GM21576 (cell line): ENCODE results near the gene APBB1.
A peak's percentile ranks its signal among the peaks of the same experiment; 100 is the strongest.

Source experiments
- ATAC-seq: cut with Tn5 transposase; IDR thresholded peaks from one replicate; pipeline ENCODE4 v1.9.1; 2021; ENCODE audit warnings: mild to moderate bottlenecking, moderate library complexity; ENCODE audit not compliant: unreplicated experiment

The APBB1 gene

DNA sequence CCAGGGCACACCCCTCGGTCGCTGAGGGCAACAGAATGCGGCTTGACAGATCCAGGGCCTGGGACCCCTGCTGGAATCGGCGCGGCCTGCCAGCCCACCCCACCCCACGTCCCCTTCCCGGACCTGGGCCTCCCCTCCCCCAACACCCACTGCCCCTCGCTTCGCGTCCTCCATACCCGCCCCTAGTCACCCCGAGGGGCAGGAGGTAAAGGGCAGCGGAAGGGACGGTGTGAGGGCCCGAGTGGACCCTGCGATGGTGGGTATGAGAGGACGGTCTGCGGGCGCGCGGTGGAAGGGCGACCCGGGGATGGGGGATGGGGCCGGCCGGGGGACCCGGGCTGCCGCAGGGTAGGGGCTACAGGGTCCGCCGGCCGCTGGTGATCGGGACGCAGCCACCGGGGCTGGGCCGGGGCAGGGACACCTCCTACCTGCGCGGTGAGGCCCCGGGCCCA is 311 bp downstream of the APBB1 start:
- no peak for ATAC-seq

DNA sequence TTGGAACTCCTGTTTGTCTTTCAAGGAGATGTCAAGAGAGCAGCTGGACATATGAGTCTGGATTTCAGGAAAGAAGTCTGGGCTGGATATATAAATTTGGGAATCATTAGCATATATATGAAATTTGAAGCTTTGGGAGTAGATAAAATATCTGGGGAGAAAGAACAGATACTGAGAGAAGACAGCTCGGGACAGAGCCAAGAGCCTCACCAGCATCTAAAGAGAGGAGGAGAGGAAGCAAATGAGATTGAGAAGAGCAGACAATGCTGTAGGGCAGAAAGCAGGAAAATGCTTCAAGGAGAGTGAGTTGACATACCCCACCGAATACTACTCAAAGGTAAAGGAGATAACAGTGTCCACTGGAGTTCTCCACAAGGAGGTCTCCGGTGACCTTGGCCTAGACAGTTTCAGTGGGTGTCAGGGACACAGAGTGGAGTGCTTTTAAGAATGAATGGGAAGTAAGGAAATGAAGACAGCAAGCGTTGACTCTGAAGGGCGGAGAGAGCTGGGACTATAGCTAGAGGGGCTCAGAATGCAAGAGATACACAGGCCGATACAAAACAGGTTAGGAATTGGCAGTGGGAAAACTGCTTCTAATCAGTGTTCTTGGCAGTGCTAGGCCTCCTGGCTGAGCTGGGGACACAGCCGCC is 862 bp downstream of the APBB1 start:
- no peak for ATAC-seq

DNA sequence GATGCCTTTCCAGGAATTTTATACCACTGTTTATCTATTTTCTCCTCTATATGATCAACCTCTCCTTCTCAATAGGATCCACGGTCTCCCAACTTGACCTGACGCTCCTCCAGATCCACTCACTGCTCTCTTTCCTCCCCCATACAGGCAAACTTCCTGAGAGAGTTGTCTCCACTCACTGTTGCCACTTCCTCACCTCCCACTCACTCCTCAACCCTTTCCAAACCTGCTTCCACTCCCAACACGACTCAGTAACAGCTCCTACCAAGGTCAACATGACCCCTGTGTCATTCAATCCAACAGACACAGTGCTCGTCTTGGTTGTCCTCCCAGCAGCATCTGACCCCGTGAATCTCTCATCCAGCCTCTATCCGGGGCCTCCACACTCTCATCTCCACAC is 3.1 kb downstream of the APBB1 start:
- no peak for ATAC-seq

DNA sequence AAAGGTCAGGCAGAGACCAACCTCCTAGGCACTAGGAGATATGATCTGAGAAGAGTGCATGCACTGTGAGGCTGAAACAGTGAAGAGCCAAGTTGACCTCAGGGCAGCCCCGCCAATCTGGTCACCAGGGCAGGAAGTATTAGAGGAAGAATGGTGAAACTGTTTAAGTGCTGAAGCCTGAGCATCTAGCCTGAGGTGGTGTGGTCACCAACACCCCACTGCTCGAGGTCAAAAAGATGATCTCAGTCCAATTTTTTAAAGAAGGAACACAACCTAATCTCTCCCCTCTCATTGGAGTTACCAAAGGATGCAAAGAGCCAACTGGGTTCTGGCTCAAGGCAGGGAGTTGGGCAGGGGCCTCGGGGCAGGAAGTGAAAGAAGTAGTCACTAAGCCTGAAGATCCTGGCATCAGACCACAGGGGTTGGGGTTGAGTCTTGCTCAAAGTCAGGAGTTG is 4.0 kb downstream of the APBB1 start:
- ATAC-seq, result peak; percentile 55

DNA sequence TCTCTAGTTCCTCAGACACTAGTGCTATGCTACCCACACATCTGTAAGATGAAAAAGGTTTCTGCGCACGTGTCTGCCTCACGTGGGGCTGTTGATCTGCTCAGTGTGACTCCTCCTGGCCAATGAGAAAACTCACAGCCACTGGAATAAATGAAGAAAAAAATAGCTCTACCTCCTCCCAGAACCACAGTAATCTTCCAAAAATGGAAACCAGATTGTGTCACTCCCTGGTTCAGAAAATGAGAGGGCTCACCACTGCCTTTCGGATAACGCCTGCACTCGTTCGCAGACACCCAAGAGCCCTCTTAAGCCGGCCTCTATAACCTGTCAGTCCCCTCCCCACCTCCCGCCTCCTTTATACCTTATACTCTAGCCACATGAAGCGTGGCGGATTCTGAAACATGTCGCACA is 5.1 kb downstream of the APBB1 start:
- ATAC-seq, result no peak

DNA sequence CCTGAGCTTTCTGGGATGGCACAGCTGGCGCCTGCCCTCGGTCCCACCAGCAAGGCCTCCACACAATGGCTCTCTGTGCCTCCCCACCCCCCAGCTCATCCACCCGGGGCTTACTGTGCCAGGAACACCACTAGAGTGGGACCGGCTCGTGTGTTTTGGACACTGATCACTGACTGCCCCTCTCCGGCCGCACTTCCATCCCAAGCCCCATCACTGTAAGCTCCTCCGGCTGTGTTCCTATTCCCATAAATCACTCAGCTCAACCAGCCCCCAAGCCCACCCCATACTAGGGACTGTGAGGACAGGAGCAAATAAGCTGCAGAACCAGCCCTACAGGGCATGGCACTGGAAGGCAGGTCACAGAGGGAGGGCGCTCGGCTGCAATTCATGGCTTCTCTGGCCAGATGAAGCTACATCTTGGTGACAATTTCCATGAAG is 7.3 kb downstream of the APBB1 start:
- no peak for ATAC-seq

DNA sequence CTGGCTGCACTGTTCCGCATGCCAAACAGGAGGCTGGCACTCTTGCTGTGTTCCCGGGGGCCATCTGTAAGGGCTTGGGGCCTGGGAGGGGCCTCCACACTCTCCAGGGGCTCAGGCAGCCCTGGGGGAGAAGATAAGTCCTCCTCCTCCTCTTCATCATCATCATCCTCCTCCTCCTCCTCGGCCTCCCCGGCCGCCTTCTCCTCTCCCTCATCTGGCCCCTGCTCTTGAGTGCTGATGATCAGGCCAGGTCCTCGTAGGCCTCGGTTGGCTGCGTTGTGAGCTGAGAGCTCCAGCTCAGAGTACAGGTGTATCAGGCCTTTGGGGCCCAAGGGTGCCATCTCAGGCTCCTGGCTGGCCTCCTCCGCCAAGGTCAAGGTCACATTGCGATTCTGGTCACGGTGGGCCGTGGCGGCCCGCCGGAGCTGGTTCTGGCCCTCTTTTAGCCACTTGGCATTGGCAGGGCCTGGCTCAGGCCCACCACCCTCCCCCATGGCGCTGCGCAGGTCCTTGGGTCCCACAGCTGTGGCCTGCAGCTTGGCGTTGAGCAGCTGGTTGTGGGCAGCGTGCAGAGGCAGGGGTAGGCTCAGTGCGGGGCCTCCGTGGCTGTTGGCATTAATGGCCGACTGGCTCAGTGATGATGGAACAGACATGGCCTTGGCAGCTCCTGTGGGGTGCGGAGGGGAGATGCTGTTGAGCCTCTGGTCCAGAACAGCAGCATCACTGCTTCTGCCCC is 8.0 kb downstream of the APBB1 start:
- no peak for ATAC-seq

DNA sequence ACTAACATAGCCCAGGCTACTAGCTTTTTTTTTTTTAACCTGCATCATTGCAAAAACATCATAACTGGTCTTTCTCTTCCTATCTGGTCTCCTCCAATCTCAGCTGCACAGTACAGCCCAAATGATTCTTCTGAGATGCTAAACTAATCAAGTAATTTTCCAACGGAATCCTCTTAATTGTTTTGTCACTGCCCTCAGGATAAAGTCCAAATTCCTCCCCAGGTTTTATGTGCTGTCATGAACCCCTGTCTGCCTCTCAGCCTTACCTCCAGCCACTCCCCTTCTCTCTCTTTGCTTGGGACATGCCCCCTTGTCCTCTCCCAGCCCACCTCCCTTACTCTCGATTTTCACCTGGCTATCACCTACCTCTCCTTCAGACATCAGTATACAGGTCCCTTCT is 12.5 kb downstream of the APBB1 start:
- ATAC-seq, result no peak

DNA sequence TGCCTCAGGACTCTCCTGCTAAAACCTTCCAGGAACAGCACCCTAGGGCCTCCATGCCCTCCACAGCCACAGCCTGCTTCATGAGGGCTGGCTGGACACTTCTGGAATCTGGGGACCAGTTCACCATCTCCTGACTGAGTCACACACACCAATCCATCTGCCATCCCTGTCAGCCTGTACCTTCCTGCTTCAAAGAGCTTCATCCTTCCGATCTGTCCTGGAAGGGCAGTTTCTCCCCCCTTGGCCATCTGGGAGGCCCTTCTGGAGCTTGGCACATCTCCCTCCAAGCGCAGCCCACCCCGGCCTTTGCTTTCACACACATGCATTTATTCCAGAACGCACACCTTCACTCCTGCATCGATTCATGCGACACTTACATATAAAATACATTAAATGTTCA is 13.0 kb downstream of the APBB1 start:
- no peak for ATAC-seq

DNA sequence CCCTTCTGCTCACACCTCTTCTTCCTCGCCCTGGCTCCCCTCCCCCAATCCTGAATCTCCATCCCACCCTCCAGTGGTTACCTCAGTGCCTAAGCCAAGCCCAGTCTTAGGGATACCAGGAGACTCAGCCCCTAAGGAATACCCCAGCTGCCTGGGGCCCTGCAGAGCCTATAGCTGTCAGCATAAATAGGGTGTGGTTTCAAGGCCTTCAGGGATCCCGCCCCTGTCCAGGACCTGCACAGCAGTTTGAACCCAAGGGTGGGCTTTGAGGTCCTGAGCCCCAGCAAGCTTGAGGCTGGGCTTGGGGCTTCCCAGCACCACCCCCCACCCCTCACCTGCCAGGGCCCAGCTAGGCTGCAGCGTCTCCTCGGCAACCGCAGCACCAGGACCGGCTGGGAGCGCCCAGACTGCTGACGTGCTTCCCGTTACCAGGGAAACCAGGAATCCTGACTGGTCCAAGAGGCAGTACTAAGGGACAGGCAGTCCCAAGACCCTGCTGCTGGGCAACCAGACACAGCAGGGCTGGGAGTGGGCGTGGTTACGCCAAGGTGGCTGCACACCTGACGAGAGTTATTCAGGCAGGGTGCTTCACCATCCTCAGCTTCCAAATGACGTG is 13.7 kb downstream of the APBB1 start:
- ATAC-seq, result no peak

DNA sequence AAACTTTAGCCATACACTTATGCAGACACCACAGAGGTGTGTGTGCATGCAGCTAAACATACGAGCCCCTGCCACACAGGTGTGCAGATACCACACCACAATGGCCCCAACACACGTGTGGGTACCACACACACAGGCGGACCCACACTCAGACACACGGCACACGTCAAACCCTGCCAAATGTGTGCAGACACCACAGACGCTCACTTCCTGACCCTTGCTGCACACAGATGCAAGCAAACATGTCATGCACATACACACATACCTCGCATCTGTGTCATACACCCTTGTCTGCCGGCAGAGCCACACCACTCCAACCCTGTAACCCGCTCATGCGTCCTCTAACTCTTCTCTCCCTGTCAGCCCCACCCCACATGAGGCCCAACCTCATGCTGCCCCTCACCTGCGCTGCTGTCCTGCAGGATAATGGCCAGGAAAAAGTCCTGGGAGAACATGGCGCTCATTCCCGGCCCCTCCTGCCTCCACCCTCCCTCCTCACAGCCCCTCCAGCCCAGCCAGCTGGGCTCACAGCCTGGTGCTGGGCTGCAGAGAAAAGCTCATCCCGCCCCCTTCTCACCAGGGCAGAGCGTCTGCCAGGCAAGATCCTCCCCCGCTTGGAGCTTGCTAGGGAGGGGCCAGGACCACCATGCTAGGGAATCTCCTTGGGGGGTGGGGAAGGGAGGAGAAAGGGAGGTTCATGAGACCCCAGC is 14.4 kb downstream of the APBB1 start:
- ATAC-seq, result no peak

DNA sequence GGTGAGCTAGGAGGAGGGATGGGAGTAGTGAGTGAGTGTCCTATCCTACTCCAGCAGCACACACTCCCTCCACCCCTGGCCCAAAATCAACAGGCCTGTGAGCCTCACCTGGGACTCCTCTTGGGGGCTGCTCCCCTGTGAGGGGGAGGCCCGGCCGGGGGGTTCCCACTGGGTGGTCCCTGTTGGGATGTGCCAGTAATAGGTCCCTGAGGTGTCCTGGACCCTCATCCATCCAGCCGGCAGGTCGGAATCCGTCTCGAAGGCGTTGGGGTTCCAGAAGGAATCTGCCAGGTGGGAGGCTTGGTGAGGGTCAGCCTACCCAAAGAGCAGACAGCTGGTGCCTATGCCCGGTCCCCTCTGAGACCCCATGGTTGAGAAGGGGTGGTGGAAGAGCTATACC is 15.4 kb downstream of the APBB1 start:
- ATAC-seq, result no peak

DNA sequence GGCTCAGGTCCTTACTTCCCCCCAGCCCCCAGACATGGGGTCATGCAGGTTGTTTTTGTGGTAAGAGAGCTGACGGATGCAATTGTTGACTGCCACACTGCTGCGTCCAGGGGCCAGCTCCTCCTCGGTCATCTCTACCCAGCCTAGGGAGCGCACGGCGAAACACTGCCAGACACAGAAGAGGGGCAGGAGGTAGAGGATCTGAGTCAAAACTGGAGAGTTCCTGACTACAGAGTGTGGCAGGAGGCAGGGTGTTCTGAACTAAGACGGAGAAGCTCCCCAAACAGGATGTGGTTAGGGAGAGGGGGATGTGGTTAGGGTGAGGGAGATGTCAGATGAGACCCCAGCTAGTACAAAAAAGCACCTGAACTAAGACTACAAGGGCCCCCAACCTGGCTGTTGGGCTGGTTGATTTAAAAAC is 16.3 kb downstream of the APBB1 start:
- peak; percentile 95 for ATAC-seq

DNA sequence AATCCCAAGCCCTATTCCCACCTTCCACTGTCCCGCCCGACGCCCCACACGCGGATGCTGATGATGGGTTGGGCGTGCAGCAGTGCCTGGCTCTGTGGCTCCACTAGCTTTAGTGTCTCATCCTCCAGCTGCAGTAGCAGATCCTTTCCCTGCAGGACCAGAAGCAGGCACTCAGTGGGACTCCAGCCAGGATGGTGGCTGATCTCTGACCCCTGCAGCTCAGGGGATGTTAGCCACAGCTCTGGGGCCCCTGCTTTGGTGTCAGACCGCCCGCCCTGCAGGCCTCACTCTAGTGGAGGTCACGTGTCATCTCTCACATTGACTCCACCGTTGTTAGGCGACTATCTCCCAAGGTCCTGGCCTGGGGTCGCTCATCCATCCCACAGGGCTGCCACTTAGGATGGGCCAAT is 16.8 kb downstream of the APBB1 start:
- peak; percentile 32 for ATAC-seq

DNA sequence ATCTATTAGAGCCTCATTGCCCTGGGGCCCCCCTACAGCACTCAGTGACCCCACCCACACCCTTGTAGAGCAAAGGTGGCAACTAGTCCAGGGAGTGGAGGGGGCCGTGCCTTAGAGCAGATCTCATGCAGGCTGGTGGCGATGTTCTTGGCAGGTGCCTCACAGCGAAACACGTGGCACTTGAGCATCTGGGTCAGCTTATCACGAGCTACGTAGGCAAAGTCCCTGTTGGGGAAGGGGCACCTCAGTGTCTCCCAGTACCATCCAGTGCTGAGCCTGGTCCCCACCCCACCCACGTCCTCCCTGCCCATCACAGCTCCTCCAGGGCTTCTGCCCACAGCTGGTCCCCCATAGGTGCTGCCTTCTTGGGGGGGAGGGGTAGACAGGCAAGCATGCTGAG is 17.4 kb downstream of the APBB1 start:
- ATAC-seq, result no peak

DNA sequence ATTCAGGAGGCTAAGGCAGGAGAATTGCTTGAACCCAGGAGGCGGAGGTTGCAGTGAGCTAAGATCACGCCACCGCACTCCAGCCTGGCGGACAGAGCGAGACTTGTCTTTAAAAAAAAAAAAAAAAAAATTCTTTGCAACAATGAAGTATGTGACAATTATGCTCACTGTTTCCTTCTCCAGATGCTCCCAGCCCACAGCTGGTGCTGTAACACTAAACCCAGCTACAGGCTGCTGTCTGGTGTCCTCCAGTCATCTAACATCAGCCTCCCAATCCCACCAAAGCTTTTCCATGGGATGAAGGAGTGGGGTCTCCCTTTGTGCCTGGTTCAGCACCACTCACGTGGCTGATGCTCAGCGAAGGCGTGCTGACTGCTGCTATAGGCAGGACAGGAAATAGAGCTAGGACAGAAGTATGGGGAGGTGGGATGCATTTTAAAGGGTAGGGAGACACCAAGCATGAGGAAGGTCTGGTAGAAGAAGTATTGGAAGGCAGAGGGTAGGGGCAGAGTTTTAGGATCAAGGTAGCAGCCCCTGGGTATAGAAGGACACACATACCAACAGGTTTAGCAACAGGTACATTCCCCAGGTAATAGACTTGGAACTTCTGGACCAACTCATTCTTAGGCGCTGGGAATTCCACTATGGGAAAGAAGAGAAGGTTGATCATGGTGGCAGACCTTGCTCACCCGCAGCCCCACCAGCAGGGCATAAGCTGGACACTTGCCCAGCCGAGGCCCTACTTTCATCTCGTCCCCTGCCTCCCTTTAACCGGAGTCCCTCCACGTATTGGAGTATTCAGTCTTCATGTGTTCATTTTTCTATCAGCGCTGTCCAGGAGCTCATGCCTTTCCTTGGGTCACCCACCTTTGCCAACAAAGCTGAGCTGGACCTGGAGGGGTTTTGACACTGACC is 18.2 kb downstream of the APBB1 start:
- ATAC-seq, result no peak

DNA sequence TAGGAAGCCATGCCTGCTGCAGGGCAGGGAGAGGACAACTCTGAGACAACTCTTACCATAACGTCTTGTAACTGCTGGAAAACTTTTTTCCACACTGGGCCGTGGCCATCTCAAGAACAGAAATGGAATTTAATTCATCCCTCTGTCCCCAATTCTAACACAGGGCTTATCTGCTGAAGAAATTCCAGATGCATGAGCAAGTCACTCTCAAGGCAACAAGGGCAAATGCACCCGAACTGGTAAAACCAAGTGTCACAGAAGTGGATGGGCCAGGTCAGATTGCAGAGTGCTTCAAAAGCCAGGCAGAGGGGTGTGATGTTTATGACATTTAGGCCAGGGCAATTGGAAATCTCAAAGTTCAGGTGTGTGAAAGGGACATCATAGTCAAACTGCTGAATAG is 21.3 kb downstream of the APBB1 start:
- ATAC-seq, result no peak

DNA sequence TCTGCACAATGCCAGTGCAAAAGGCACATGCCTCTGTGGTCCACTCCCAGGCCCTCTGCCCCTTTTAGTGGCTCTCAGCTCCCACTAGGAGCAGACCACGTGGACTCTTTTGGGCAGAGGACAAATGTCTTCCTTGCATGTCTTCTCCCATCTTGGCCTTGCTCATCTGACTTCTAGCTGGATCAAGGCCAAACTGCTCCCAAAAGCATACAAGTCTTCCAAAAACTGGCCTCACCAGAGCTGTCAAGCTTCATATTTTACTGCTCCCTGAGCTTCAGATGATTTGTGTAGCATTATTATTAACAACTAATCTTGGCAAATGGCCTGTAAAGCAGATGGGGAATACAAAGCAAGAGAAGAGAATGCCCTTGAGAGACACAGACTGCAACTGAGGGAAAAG is 21.7 kb downstream of the APBB1 start:
- ATAC-seq, result no peak

DNA sequence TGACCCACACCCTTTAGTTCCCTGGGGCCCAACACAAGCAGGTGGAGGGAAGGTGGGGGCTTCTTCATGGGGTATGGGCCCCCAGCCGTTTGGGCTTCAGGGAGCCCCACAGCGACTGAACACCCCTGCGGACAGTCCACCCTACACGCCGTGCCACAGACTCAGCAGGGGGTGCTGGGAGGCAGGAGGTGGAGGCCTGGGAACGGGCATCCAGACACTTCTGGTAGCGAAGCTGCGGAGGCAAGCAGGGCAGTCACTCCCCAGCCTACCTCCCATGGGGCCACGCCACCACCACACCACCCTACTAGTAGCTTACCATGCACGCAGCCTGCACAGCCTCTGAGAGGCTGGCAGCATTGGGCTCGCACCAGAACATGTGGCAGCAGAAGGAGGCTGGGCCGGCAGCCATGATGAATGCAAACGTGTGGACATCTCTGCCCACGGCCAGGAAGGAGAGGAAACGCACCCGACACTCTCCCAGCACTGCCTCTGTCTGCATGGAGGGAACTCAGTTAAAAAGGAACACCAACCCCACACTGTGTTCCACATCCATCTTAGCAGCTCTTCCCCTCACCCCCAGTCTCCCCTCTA is 23.3 kb downstream of the APBB1 start:
- ATAC-seq, result no peak
